ENCODE results near the gene DARS1. TPM values are rescaled to one million over a fixed set of nuclear protein-coding genes. Genes with fewer than 3 reads are reported as not detected.

Gene DARS1
- total RNA-seq, 1 experiment from 2014 or later: 149 TPM

DNA sequence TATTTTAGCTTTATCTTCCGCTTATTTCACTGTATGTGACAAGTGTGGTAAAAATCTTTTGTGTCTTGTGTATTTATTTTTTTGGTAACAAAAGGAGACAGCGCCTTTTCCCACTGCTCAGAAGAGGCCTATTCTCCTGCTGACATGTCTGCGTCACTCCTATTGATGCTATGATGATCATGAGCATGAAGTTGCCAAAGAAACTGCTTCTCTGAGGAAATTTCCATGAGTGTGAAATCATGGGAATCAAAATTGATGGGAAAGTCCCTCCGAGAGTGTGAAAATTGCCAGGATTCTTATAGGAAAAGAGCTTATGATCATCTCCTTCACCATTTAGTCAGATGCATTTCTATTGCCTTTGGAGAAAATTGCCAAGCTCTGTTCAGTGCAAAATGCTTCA is 36.5 kb upstream of the DARS1 start:
- Histone ChIP-seq H3K4me1 (peaks cover 34% of the 10 kb centered on the region), H3K4me3 (no peak overlapping the region), H3K36me3 (no peaks in the 10 kb centered on the region), H3K27ac (no peak overlapping the region), H3K9me3 (replicated peaks) (no peaks in the 10 kb centered on the region; the same call in 1 of the 2 replicates), H3K27me3 (no peaks in the 10 kb centered on the region)
- no peak for DNase-seq

DNA sequence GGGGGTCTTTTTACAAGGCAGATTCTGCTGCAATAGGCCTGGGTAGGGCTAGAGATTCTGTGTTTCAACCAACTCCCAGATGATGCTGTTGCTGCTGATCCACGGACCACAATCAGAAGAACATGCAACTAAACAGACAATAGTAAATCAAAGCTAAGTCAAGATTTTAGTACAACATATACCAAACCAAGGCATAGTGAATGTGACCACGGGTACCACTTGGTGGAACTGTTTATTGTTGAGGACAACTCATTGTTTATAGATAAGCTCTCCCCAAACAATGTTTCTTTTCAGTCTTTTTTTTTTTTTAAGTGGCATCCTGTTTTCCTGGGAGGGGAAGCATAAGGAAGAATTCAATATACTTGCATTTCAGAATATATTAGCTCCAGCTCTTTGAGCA is 36.0 kb upstream of the DARS1 start:
- no peak for DNase-seq
- Histone ChIP-seq H3K27me3 (no peaks in the 10 kb centered on the region), H3K9me3 (replicated peaks) (peaks cover under 1% of the 10 kb centered on the region; the same call in 1 of the 2 replicates), H3K27ac (no peak overlapping the region), H3K36me3 (no peaks in the 10 kb centered on the region), H3K4me1 (peaks cover 30% of the 10 kb centered on the region), H3K4me3 (no peak overlapping the region)

DNA sequence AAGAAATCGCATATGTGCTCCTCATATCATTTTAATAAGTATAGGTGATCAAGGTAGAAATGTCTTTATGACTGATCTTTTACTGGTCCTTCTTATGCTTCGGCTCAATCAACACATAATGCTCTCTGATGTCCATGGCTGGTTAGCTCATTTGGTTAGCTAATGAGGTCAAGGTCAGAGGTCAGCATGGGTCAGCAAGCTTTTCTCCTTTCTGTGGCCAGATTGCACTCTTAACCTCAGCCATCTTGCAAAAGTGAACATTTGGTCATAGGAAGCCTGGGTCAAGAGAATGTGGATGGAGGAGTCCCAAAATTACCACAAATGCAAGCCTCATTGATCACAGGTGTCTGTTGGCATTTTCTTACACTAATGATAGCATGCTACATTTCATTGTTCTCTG is 35.4 kb upstream of the DARS1 start:
- no peaks in the 10 kb centered on the region for H3K36me3 ChIP-seq
- peaks cover 6% of the 10 kb centered on the region; the same call in 1 of the 2 replicates for H3K9me3 ChIP-seq (replicated peaks)
- no peak for DNase-seq
- H3K4me1 ChIP-seq: peaks cover 25% of the 10 kb centered on the region
- H3K4me3 ChIP-seq: no peak overlapping the region
- no peak overlapping the region for H3K27ac ChIP-seq
- no peaks in the 10 kb centered on the region for H3K27me3 ChIP-seq

DNA sequence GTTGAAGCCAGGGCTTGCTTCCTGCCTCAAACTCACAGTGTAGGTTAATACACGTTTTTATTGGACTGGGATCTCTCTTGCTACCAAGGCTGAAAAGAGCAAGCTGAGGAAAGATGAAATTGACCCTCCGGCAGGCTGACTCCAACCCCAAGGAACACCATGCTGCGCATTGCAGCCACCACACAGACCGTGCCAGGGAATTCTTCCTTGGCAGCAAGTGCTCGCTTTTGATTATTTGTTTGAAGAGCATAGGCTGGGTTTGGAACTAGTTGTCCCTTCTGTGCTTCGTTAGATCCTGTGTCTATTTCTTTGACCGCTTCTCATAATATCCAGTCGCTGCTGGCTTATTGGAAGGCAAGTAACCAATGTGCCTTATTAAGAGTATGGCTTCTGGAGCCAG is 34.4 kb upstream of the DARS1 start:
- Histone ChIP-seq H3K4me1 (peaks cover 22% of the 10 kb centered on the region), H3K4me3 (no peak overlapping the region), H3K27me3 (no peaks in the 10 kb centered on the region), H3K27ac (peak overlapping the region; percentile 5; the same call in 1 of the 2 replicates), H3K9me3 (replicated peaks) (peaks cover 12% of the 10 kb centered on the region; the same call in 1 of the 2 replicates), H3K36me3 (no peaks in the 10 kb centered on the region)
- DNase-seq: no peak

DNA sequence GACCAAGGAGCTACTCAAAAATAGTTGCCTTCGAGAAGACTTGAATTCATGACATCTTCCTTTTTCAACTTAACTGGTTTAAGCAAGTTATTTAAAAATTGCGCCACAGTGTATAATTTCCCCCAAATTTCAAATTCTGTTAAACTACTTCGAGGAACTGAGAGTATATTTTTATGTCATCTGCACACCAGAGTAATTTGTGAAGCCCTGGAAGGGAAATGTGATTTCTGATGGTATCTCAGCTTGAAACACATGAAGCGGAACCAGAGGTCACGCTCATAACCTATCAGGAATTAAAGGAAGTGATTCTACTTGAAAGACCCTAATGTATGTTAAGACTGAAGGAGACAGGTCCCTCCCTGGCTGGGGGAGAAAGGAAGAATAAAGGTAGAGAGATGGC is 33.9 kb upstream of the DARS1 start:
- no peak overlapping the region for H3K4me3 ChIP-seq
- no peaks in the 10 kb centered on the region for H3K27me3 ChIP-seq
- H3K36me3 ChIP-seq: no peaks in the 10 kb centered on the region
- H3K9me3 ChIP-seq (replicated peaks): peaks cover 12% of the 10 kb centered on the region; the same call in 1 of the 2 replicates
- H3K27ac ChIP-seq: peak overlapping the region; percentile 5; the same call in 1 of the 2 replicates
- DNase-seq: no peak
- peaks cover 17% of the 10 kb centered on the region for H3K4me1 ChIP-seq

DNA sequence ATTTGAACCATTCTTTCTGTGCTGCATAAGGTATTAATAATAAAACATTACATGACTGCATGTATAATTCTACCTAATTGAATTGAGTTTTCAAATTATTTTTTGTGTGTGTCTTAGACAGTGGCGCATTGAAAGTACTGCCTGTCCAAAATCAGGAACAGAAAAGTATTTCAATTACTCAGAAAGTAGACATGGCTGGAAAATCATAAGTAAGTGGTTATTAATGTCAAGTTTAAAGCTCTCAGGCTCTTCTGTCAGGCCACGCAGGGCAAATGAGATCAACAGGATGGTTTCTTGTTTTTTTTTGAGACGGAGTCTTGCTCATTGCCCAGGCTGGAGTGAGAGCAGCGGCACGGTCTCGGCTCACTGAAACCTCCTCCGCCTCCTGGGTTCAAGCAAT is 32.4 kb upstream of the DARS1 start:
- no peak overlapping the region for H3K4me3 ChIP-seq
- H3K27me3 ChIP-seq: no peaks in the 10 kb centered on the region
- H3K9me3 ChIP-seq (replicated peaks): peaks cover 12% of the 10 kb centered on the region; the same call in 1 of the 2 replicates
- no peak for DNase-seq
- no peak overlapping the region for H3K27ac ChIP-seq
- H3K36me3 ChIP-seq: no peaks in the 10 kb centered on the region
- peaks cover 4% of the 10 kb centered on the region; the same call in 1 of the 2 replicates for H3K4me1 ChIP-seq

DNA sequence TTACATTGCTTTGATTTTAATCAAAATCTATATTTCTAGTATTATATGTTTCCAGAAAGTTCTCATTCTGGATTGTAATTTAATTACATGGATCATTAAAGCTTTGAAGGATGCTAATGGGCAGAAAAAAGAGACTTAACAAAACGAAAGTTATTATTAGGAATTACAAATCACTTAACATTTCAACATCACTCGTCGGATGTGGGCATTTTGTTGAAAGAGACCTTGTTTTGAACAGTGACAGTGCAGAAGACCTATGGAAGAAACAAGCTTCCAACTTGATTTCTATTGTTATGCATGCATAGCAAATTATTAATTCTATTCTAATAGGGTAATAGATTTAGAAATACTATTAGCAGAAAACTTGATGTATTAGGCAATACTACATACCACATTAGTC is 31.4 kb upstream of the DARS1 start:
- Histone ChIP-seq H3K4me3 (no peak overlapping the region), H3K27ac (no peak overlapping the region), H3K4me1 (peaks cover 4% of the 10 kb centered on the region; the same call in 1 of the 2 replicates), H3K27me3 (no peaks in the 10 kb centered on the region), H3K9me3 (replicated peaks) (peaks cover 12% of the 10 kb centered on the region; the same call in 1 of the 2 replicates), H3K36me3 (no peaks in the 10 kb centered on the region)
- DNase-seq: no peak

DNA sequence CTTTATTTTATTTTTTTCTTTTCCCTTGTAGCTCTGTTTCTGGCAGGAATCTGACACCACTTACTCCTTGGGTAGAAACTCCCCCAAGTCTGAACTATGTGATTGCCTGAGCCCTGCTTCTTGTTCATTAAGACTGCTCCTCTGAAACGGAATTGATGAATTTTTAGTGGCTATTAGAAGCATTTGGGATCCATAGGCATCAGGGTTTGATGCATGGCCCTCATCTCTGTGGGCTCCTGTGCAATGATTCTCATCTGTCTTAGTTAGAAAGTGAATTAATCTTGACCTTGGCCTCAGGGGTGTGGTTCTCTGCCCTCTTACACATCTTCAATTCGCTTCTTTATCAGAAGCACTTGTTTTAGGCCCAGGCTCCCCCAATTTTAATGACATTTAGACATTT is 31.0 kb upstream of the DARS1 start:
- Histone ChIP-seq H3K36me3 (no peaks in the 10 kb centered on the region), H3K4me3 (no peak overlapping the region), H3K9me3 (replicated peaks) (peaks cover 12% of the 10 kb centered on the region; the same call in 1 of the 2 replicates), H3K27me3 (no peaks in the 10 kb centered on the region), H3K27ac (no peak overlapping the region), H3K4me1 (peaks cover 4% of the 10 kb centered on the region; the same call in 1 of the 2 replicates)
- DNase-seq: no peak

DNA sequence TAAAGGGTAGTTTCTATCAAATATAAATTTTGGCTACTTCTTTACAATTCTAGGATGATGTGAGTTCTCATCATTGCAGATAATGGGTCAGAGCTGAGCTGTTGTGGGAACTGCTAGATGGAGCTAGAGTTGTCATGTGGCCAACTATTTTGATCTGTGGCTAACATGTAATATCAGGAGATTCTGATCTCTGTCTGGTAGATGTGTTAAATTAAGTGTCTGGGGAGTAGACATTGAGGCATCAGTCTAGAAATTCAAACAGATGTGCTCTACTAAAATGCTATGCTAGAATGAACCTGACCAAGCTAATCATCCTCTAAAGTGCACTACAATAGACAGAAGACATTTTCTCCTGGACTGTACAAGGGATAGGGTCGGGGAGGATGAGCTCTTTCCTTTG is 30.3 kb upstream of the DARS1 start:
- Histone ChIP-seq H3K4me3 (no peak overlapping the region), H3K27ac (no peak overlapping the region), H3K27me3 (no peaks in the 10 kb centered on the region), H3K4me1 (peaks cover 10% of the 10 kb centered on the region), H3K9me3 (replicated peaks) (peaks cover 12% of the 10 kb centered on the region; the same call in 1 of the 2 replicates), H3K36me3 (no peaks in the 10 kb centered on the region)
- DNase-seq: no peak

DNA sequence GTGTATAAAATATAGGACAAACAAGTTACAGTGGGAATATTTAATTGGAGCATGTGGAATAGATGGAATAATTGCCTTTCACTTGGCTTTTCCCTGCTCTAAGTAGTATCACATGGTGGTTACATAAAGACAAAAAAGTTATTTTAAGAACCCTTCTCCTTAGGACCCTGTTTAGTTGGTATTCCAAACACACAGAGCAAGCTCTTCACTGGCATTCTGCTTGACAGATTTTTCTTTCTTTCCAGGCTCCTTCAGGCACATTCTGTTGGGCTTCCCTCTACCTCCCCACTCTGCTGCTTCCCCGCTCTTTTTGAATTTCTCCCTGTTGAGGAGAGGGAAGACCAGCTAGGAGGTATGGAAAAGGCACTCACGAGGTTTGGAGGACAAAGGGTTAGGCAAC is 29.0 kb upstream of the DARS1 start:
- Histone ChIP-seq H3K27ac (no peak overlapping the region), H3K4me3 (no peak overlapping the region), H3K27me3 (no peaks in the 10 kb centered on the region)

DNA sequence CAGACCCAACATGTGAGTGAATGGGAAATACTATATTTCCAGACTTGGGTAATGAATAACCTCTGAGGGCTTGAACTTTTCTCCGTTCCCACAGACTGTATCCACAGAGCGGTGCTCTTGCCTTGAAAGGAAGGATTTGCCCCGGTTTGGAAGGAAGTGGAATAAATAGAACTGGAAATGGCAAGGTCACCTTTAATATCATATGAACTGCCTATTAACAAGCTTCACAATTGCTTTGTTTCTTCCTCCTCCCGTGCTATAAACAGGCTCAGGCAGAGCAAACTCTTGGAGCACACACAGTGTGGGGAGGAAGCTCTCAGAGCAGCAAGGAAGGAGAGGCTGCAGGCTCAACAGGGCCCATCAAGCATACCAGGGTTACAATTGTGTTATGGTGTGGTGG is 28.5 kb upstream of the DARS1 start:
- no peak for DNase-seq
- no peaks in the 10 kb centered on the region for H3K36me3 ChIP-seq
- H3K4me3 ChIP-seq: no peak overlapping the region
- H3K9me3 ChIP-seq (replicated peaks): peaks cover 12% of the 10 kb centered on the region; the same call in 1 of the 2 replicates
- no peak overlapping the region for H3K27ac ChIP-seq
- peaks cover 16% of the 10 kb centered on the region for H3K4me1 ChIP-seq
- H3K27me3 ChIP-seq: no peaks in the 10 kb centered on the region

More for the DNA sequence above, 29.0 kb upstream of the DARS1 start:
- peaks cover 12% of the 10 kb centered on the region; the same call in 1 of the 2 replicates for H3K9me3 ChIP-seq (replicated peaks)
- peaks cover 19% of the 10 kb centered on the region for H3K4me1 ChIP-seq
- no peak for DNase-seq
- H3K36me3 ChIP-seq: no peaks in the 10 kb centered on the region

DNA sequence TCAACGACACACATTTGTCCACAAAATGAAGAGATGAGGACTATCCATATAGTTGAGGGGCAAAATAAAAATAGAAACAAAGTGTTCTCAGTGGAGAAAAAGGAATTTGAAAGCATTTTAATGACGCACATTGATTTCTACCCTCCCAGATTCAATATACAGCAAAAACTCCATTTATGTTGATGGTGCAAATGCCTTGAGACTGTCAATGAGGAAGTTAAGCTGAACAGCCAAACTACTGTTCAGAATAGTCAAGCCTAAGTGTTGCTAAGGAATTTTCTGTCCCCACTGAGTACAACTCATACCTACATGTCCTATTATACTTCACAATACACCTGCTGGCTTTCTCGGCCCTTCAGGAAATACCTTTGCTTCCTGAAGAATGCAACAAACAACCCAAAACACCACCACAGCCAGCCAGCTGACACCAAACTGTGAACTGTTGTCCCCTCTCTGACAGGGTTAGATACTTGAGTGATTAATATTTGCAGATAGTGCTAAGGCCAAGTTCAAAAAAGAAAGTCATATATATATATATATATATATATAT is 27.8 kb upstream of the DARS1 start:
- H3K27me3 ChIP-seq: no peaks in the 10 kb centered on the region
- H3K4me1 ChIP-seq: peaks cover 17% of the 10 kb centered on the region
- no peak for DNase-seq
- no peak overlapping the region for H3K4me3 ChIP-seq
- H3K36me3 ChIP-seq: no peaks in the 10 kb centered on the region
- peaks cover 12% of the 10 kb centered on the region; the same call in 1 of the 2 replicates for H3K9me3 ChIP-seq (replicated peaks)
- H3K27ac ChIP-seq: no peak overlapping the region

DNA sequence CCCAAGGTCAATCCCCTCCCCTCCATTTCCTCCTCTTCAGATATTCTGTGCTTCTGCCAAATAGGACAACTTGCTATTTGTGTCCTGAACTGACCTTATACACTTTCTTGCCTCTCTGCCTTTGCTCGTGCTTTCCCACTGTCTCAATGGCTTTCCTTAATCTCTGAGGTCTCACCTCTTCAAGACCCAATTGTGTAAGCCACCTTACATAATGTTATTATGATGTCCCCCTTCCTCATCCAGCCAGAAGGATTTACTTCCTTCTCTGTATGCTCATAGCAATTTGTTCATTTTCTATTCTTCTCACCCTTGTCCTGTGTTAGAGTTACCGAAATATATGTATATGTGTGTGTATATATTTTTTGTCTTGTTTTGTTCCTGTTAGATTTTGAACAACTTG is 26.9 kb upstream of the DARS1 start:
- Histone ChIP-seq H3K9me3 (replicated peaks) (peaks cover 12% of the 10 kb centered on the region; the same call in 1 of the 2 replicates), H3K36me3 (no peaks in the 10 kb centered on the region), H3K27ac (no peak overlapping the region), H3K27me3 (no peaks in the 10 kb centered on the region), H3K4me3 (no peak overlapping the region), H3K4me1 (peaks cover 24% of the 10 kb centered on the region)
- DNase-seq: no peak

DNA sequence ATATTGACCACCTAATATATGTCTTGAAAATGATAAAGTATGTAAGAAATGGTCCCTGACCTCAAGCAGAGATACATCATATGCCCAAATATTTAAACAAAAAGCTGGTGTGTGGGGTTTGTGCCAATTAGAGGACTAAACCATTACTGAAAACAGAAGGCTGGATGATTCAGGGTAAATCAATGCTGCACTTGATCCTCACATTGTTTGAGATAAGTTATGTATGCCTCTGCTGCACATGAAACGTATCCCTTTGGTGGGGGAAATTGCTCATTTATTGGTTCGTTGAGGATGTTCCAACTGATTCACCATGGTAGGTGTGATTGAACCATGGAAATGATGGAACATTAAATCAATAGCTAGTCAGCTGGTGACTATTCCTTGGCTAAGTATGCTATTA is 24.7 kb upstream of the DARS1 start:
- Histone ChIP-seq H3K36me3 (no peaks in the 10 kb centered on the region), H3K4me3 (no peak overlapping the region), H3K9me3 (replicated peaks) (no peaks in the 10 kb centered on the region), H3K27me3 (no peaks in the 10 kb centered on the region), H3K4me1 (peaks cover 43% of the 10 kb centered on the region), H3K27ac (peak overlapping the region; percentile 12; the same call in 1 of the 2 replicates)
- no peak for DNase-seq

DNA sequence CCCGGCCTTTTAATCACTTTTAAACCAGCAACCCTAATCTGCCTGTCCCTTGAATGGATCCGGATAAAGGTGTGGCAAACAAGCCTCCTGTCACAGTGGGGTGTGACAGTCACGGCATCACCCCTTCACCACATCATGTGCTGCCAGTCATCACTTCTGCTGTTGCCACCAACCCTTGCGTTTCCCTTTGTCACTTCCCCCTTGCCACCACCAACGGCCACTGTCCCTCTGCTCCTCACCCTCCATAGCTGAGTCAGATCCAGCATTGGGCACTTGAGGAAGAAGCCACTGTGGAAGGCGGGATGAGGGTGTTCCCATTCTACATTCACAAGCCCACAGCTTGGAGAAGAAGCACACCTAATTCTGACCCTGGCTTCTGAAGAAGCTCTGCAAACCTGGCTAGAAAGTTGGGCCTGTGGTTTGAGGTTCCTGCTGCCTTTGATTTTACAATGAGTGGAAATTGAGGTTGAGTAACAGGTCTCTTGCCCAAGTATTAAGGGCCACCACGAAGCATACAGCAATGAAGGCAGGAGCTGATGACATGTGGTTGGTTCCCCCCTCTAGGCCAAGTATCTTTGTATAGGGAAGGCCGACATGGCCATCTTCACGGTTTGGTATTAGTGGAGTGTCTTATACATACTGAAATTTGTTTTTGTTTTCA is 22.9 kb upstream of the DARS1 start:
- peaks cover 50% of the 10 kb centered on the region for H3K4me1 ChIP-seq
- peak overlapping the region; percentile 11; the same call in 1 of the 2 replicates for H3K27ac ChIP-seq

More for the DNA sequence above, 22.9 kb upstream of the DARS1 start:
- no peak for DNase-seq
- no peak overlapping the region for H3K4me3 ChIP-seq
- H3K27me3 ChIP-seq: no peaks in the 10 kb centered on the region
- no peaks in the 10 kb centered on the region for H3K36me3 ChIP-seq
- no peaks in the 10 kb centered on the region for H3K9me3 ChIP-seq (replicated peaks)

All from SJCRH30 (cell line).